HepG2 (cell line): ENCODE measurements around the gene LSS. TPM values are rescaled to one million over a fixed set of nuclear protein-coding genes. Genes with fewer than 3 reads are reported as not detected.

ENCODE experiments used
- CTCF ChIP-seq: sonication (generic); formaldehyde crosslinking; IDR thresholded peaks from 2 replicates; pipeline ENCODE4 v1.5.0; 2020; ENCODE audit warnings: mild to moderate bottlenecking, missing genetic modification reagents, moderate library complexity
- DMTF1 ChIP-seq: sonication (generic); formaldehyde crosslinking; IDR thresholded peaks from 2 replicates; pipeline ENCODE4 v1.4.0; 2020; ENCODE audit warnings: mild to moderate bottlenecking, missing genetic modification reagents
- ELF1 ChIP-seq: sonication (generic); formaldehyde crosslinking; IDR thresholded peaks from 2 replicates; pipeline ENCODE4 v1.4.0; 2020; ENCODE audit warnings: missing genetic modification reagents
- HDAC6 ChIP-seq: fragments of 200-600 bp; sonication (generic); IDR thresholded peaks from 2 replicates; pipeline ENCODE4 v1.7.0; 2017; ENCODE audit warnings: mild to moderate bottlenecking, antibody characterized with exemption, low read length, low read depth
- HMGA1 ChIP-seq: sonication (generic); formaldehyde crosslinking; conservative IDR thresholded peaks from 2 replicates; pipeline ENCODE4 v1.4.0; 2020; ENCODE audit warnings: missing genetic modification reagents
- HNF4A ChIP-seq: sonication (generic); formaldehyde crosslinking; IDR thresholded peaks from 2 replicates; pipeline ENCODE4 v1.4.0; 2020; ENCODE audit warnings: missing genetic modification reagents
- ISX ChIP-seq: sonication (generic); formaldehyde crosslinking; conservative IDR thresholded peaks from 2 replicates; pipeline ENCODE4 v1.5.0; 2020; ENCODE audit warnings: missing genetic modification reagents
- NR2F1 ChIP-seq, 2 experiments: fragments of 450-650 bp in 1 of 2; formaldehyde crosslinking in 1 of 2; IDR thresholded peaks; 2 replicates each; pipeline versions ENCODE4 v1.5.0 to v1.6.1; 2016 to 2020; ENCODE audit warnings: mild to moderate bottlenecking in 1 of 2, missing compliant biosample characterization in 1 of 2, missing genetic modification reagents in 1 of 2, moderate library complexity in 1 of 2
- NR2F6 ChIP-seq, 2 experiments: IDR thresholded peaks; 2 replicates each; pipeline ENCODE4 v1.6.1; 2016; ENCODE audit warnings: antibody characterized with exemption in 1 of 2, mild to moderate bottlenecking in 1 of 2
- RCOR2 ChIP-seq: IDR thresholded peaks from 2 replicates; pipeline ENCODE4 v1.6.1; 2016; ENCODE audit warnings: missing biosample characterization, missing genetic modification reagents
- SAP130 ChIP-seq: IDR thresholded peaks from 2 replicates; pipeline ENCODE4 v1.6.1; 2016; ENCODE audit warnings: low read depth
- ZNF441 ChIP-seq: sonication (generic); formaldehyde crosslinking; IDR thresholded peaks from 2 replicates; pipeline ENCODE4 v1.7.0; 2021; ENCODE audit warnings: missing genetic modification reagents, borderline replicate concordance
- ZNF460 ChIP-seq: sonication (generic); formaldehyde crosslinking; IDR thresholded peaks from 2 replicates; pipeline ENCODE4 v1.5.1; 2020; ENCODE audit warnings: missing genetic modification reagents, mild to moderate bottlenecking, borderline replicate concordance
- polyA plus RNA-seq, 8 experiments: library from polyadenylated mRNA; depleted of rRNA in 3 of 8; stranded (reverse) in 7 of 8; unstranded in 1 of 8; fragments of >200 nt; fragmentation: Illumina TruSeq in 4 of 8; extraction: Trizol in 4 of 8; gene quantifications; 2 replicates each; pipeline versions ENCODE4 v1.2.1 to v1.2.3, GENCODE V29; 2011 to 2016; ENCODE audit warnings: low read depth in 4 of 8, missing spikeins in 1 of 8, mixed read lengths in 1 of 8; ENCODE audit not compliant: insufficient read depth in 1 of 8
- total RNA-seq, 5 experiments: library from RNA; depleted of rRNA; stranded (reverse); fragments of >200 nt; fragmentation: Illumina TruSeq; extraction: Trizol; gene quantifications; 2 replicates each; pipeline ENCODE4 v1.2.3, GENCODE V29; 2016; ENCODE audit warnings: low read depth in 1 of 5
- TF ChIP-seq, protein P1 (sequence below): sonication (generic); formaldehyde crosslinking; conservative IDR thresholded peaks from 2 replicates; pipeline ENCODE4 v1.4.0; 2020; ENCODE audit warnings: mild to moderate bottlenecking, missing genetic modification reagents, moderate library complexity
- TF ChIP-seq, protein P2 (sequence below), 2 experiments: sonication (generic) in 1 of 2; formaldehyde crosslinking in 1 of 2; IDR thresholded peaks; 2 replicates each; pipeline versions ENCODE4 v1.4.0 to v1.6.1; 2018 to 2020; ENCODE audit warnings: missing genetic modification reagents in 2 of 2, borderline replicate concordance in 1 of 2, low read depth in 1 of 2, mild to moderate bottlenecking in 1 of 2, missing biosample characterization in 1 of 2
- TF ChIP-seq, protein P3 (sequence below): sonication (generic); formaldehyde crosslinking; IDR thresholded peaks from 2 replicates; pipeline ENCODE4 v1.4.0; 2020; ENCODE audit warnings: missing genetic modification reagents, low read depth, mild to moderate bottlenecking, borderline replicate concordance

The LSS gene
- total and polyA plus RNA-seq, 2 of the 13 experiments (the other 11 are each of a cell fraction or from before 2014, with no cell fraction given) = 72.6 to 113 TPM

DNA sequence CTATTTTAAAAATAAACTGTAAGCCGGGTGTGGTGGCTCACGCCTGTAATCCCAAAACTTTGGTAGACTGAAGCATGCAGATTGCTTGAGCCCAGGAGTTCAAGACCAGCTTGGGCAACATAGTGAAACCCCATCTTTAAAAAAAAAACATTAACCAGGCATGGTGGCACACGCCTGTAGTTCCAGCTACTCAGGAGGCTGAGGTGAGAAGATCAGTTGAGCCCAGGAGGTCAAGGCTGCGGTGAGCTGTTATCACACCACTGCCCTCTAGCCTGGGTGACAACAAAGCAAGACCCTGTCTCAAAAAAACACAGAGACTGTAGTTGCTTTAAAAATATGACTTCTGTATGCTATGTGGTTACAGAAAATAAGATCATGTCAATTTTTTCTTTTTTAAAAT, 24.3 kb upstream of the LSS start (continued):
- TF ChIP-seq, protein P1, sequence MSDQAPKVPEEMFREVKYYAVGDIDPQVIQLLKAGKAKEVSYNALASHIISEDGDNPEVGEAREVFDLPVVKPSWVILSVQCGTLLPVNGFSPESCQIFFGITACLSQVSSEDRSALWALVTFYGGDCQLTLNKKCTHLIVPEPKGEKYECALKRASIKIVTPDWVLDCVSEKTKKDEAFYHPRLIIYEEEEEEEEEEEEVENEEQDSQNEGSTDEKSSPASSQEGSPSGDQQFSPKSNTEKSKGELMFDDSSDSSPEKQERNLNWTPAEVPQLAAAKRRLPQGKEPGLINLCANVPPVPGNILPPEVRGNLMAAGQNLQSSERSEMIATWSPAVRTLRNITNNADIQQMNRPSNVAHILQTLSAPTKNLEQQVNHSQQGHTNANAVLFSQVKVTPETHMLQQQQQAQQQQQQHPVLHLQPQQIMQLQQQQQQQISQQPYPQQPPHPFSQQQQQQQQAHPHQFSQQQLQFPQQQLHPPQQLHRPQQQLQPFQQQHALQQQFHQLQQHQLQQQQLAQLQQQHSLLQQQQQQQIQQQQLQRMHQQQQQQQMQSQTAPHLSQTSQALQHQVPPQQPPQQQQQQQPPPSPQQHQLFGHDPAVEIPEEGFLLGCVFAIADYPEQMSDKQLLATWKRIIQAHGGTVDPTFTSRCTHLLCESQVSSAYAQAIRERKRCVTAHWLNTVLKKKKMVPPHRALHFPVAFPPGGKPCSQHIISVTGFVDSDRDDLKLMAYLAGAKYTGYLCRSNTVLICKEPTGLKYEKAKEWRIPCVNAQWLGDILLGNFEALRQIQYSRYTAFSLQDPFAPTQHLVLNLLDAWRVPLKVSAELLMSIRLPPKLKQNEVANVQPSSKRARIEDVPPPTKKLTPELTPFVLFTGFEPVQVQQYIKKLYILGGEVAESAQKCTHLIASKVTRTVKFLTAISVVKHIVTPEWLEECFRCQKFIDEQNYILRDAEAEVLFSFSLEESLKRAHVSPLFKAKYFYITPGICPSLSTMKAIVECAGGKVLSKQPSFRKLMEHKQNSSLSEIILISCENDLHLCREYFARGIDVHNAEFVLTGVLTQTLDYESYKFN = 0 out of 2 replicates have a peak, but pooled peaks have one; percentile 17
- peak; percentile 20 to 48; a peak in 1 of 4 replicates for TF ChIP-seq NR2F1 (CRISPR knock-in tag; IDR thresholded peaks at IDR 0.05)
- peak; percentile 20; the same call in 1 of the 2 replicates for TF ChIP-seq HNF4A (CRISPR knock-in tag)
- TF ChIP-seq DMTF1 (CRISPR knock-in tag) = no peak
- peak; percentile 31 for TF ChIP-seq CTCF (CRISPR knock-in tag)
- no peak for TF ChIP-seq RCOR2 (CRISPR knock-in tag)
- TF ChIP-seq HMGA1 (CRISPR knock-in tag) = no peak
- no peak for TF ChIP-seq ZNF441 (CRISPR knock-in tag)
- peak; percentile 42 for TF ChIP-seq NR2F6 (IDR thresholded peaks at IDR 0.05)
- peak; percentile 82 for TF ChIP-seq NR2F6 (CRISPR knock-in tag; IDR thresholded peaks at IDR 0.05)
- TF ChIP-seq HDAC6 = no peak
- peak; percentile 87; the same call in 1 of the 2 replicates for TF ChIP-seq ZNF460
- no peak for TF ChIP-seq ELF1 (CRISPR knock-in tag)
- TF ChIP-seq, protein P2, sequence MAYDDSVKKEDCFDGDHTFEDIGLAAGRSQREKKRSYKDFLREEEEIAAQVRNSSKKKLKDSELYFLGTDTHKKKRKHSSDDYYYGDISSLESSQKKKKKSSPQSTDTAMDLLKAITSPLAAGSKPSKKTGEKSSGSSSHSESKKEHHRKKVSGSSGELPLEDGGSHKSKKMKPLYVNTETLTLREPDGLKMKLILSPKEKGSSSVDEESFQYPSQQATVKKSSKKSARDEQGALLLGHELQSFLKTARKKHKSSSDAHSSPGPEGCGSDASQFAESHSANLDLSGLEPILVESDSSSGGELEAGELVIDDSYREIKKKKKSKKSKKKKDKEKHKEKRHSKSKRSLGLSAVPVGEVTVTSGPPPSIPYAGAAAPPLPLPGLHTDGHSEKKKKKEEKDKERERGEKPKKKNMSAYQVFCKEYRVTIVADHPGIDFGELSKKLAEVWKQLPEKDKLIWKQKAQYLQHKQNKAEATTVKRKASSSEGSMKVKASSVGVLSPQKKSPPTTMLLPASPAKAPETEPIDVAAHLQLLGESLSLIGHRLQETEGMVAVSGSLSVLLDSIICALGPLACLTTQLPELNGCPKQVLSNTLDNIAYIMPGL (CRISPR knock-in tag; IDR thresholded peaks at IDR 0.05; ENCODE audit: borderline replicate concordance in 1 of 2, low read depth in 1 of 2) = no peak
- TF ChIP-seq ISX (CRISPR knock-in tag) = no peak
- TF ChIP-seq SAP130 (CRISPR knock-in tag) = peak; percentile 27; the same call in 1 of the 2 replicates
- TF ChIP-seq, protein P3, sequence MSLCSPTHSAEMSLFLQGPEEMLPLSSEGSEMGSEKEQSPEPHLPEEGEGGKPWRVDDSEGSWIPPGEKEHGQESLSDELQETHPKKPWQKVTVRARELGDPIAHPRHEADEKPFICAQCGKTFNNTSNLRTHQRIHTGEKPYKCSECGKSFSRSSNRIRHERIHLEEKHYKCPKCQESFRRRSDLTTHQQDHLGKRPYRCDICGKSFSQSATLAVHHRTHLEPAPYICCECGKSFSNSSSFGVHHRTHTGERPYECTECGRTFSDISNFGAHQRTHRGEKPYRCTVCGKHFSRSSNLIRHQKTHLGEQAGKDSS (CRISPR knock-in tag) = no peak
